Uterus (tissue), 2 donors: ENCODE data around the gene ELOB.

Experiments
- CTCF ChIP-seq, 4 experiments: fragments of 200-600 bp in 2 of 4; fragments of 450-650 bp in 2 of 4; sonication (generic) in 2 of 4; IDR thresholded peaks; one replicate each; pipeline ENCODE4 v1.5.1; 2016 to 2019; ENCODE audit warnings: antibody characterized with exemption in 4 of 4, mild to moderate bottlenecking in 2 of 4, moderate library complexity in 1 of 4
- POLR2A ChIP-seq, 2 donors: fragments of 450-650 bp; IDR thresholded peaks; one replicate each; pipeline ENCODE4 v1.6.1; 2016; ENCODE audit warnings: antibody characterized with exemption in 2 of 2, mild to moderate bottlenecking in 1 of 2, moderate library complexity in 1 of 2

DNA sequence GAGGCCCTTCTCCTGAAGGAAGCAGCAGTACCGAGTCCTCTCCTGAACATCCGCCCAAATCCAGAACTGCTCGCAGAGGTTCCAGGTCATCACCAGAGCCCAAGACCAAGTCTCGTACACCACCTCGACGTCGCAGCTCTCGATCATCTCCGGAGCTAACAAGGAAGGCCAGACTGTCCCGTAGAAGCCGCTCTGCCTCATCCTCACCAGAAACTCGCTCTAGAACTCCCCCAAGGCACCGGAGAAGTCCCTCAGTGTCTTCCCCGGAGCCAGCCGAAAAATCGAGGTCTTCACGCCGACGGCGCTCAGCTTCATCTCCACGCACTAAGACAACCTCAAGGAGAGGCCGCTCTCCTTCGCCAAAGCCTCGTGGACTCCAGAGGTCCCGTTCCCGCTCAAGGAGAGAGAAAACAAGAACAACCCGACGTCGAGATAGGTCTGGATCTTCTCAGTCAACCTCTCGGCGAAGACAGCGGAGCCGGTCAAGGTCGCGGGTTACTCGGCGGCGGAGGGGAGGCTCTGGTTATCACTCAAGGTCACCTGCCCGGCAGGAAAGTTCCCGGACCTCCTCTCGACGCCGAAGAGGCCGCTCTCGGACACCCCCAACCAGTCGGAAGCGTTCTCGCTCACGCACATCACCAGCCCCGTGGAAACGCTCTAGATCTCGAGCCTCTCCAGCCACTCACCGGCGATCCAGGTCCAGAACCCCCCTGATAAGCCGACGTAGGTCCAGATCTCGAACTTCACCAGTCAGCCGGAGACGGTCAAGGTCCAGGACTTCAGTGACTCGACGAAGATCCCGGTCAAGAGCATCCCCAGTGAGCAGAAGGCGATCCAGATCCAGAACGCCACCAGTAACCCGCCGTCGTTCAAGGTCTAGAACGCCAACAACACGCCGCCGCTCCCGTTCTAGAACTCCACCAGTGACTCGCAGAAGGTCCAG is 11.3 kb downstream of the ELOB start:
- TF ChIP-seq CTCF (IDR thresholded peaks at IDR 0.05) (no peak), POLR2A (IDR thresholded peaks at IDR 0.05) (no peak)
